ENCODE measurements around the gene LRMDA. TPM values are rescaled to one million over a fixed set of nuclear protein-coding genes. Genes with fewer than 3 reads are reported as not detected.

The LRMDA gene
- total and polyA plus RNA-seq, 10 of the 15 experiments (the other 5 are each of a cell fraction or from before 2014, with no cell fraction given): 0.07 to 0.54 (median 0.29) TPM; not detected in 4

GRCh38 chr10:76422769-76423168 lies 991.3 kb downstream of the LRMDA start (continued):
- TF ChIP-seq CUX1 (IDR thresholded peaks at IDR 0.05; ENCODE audit: insufficient replicate concordance, low read depth, low read length) (no peak), RFX5 (IDR thresholded peaks at IDR 0.05; ENCODE audit: low read depth, low read length) (no peak)

GRCh38 chr10:76428551-76429367 lies 997.3 kb downstream of the LRMDA start:
- ChIA-PET POLR2A (no interaction called here), SMC1A (ENCODE audit: uncharacterized antibody, unreplicated experiment) (interaction anchor here (0.8 to 1.1 kb wide), 4 partner anchors 23 to 556 kb away, joined by 3 read pairs; no protein-coding TSS in a partner anchor), RAD21 (ENCODE audit: unreplicated experiment) (no interaction called here), CTCF (interaction anchor here (0.7 kb wide), 1 partner anchor 105 kb away, joined by 3 read pairs; no protein-coding TSS in a partner anchor)
- Histone ChIP-seq H2AFZ (ENCODE audit: control insufficient read depth, low read depth, low read length) (no peak overlapping the region), H3K36me3 (ENCODE audit: control insufficient read depth in 2 of 2, insufficient read depth in 2 of 2, low read length in 1 of 2) (no peaks in the 10 kb centered on the region), H3K4me1 (ENCODE audit: control insufficient read depth, insufficient read depth, low read length) (no peaks in the 10 kb centered on the region), H3K4me3 (no peak overlapping the region), H3K4me2 (ENCODE audit: control insufficient read depth, insufficient read depth) (no peak overlapping the region), H3K27me3 (replicated peaks in 1 of 2; ENCODE audit: control insufficient read depth in 2 of 2, insufficient read depth in 2 of 2, low read length in 1 of 2) (no peaks in the 10 kb centered on the region), H4K20me1 (ENCODE audit: control insufficient read depth, insufficient read depth) (no peaks in the 10 kb centered on the region), H3K27ac (ENCODE audit: control insufficient read depth, insufficient read depth) (no peak overlapping the region), H3K9ac (ENCODE audit: control insufficient read depth, insufficient read depth, low read length) (no peak overlapping the region), H3K79me2 (ENCODE audit: control insufficient read depth, insufficient read depth, low read length) (no peaks in the 10 kb centered on the region), H3K9me3 (replicated peaks; ENCODE audit: control insufficient read depth, insufficient read depth, low read length) (no peaks in the 10 kb centered on the region)
- ATAC-seq (no peak), FAIRE-seq (no peak), DNase-seq (ENCODE audit: low read depth, low spot score) (no peak)
- intact Hi-C loops (cut with micrococcal nuclease; ENCODE audit: unreplicated experiment): no loop called here
- 24% methylated on average over 4 of the region's 4 CpGs for WGBS (ENCODE audit: insufficient coverage, insufficient replicate concordance, low lambda C conversion rate, missing lambda C conversion rate)
- in situ Hi-C loops (cut with MboI): no loop called here
- no TSS peak for BruUV-seq (replicated peaks)
- no peak for TF ChIP-seq EED (IDR thresholded peaks at IDR 0.05; ENCODE audit: low read depth)

Data from GM12878 (cell line).